IgD-negative memory B cell (primary cell): ENCODE data around the gene YJU2. TPM values are rescaled to one million over a fixed set of nuclear protein-coding genes. Genes with fewer than 3 reads are reported as not detected.
"Not testable (repeated sequence)": the region's sequence is repeated elsewhere in the genome, so short reads cannot be mapped to it uniquely, and the experiment has no call there.

Experiments used
- H3K27ac Mint-ChIP-seq, 3 donors: one replicate each; pipeline ENCODE4 v1.8.0; 2020 to 2022; ENCODE audit warnings: mild to moderate bottlenecking in 3 of 3, mixed read lengths in 3 of 3, moderate library complexity in 1 of 3
- H3K27me3 Mint-ChIP-seq: one replicate; pipeline ENCODE4 v1.8.0; 2021; ENCODE audit warnings: mixed read lengths
- H3K36me3 Mint-ChIP-seq: one replicate; pipeline ENCODE4 v1.8.0; 2020; ENCODE audit warnings: mild to moderate bottlenecking, mixed read lengths
- H3K4me1 Mint-ChIP-seq, 3 donors: one replicate each; pipeline ENCODE4 v1.8.0; 2020 to 2022; ENCODE audit warnings: mixed read lengths in 3 of 3, mild to moderate bottlenecking in 1 of 3
- H3K4me3 Mint-ChIP-seq, 4 donors: one replicate each; pipeline ENCODE4 v1.8.0; 2020 to 2022; ENCODE audit warnings: mild to moderate bottlenecking in 4 of 4, mixed read lengths in 4 of 4, moderate library complexity in 3 of 4
- H3K9me3 Mint-ChIP-seq, 3 donors: one replicate each; pipeline ENCODE4 v1.8.0; 2020 to 2021; ENCODE audit warnings: mixed read lengths in 3 of 3, mild to moderate bottlenecking in 1 of 3
- polyA plus RNA-seq: library from polyadenylated mRNA; unstranded; fragments of 300-500 nt; fragmentation: Illumina TruSeq; gene quantifications from one replicate; pipeline ENCODE4 v1.2.3, GENCODE V29; 2021

YJU2 gene
- polyA plus RNA-seq, 1 donor from 2014 or later, result 45.6 TPM

GRCh38 chr19:4234142-4234861 is 12.6 kb upstream of the YJU2 start:
- Mint-ChIP-seq H3K27ac (peak overlapping the region in 1 of 3 donors; percentile 27), H3K36me3 (no peaks in the 10 kb centered on the region), H3K9me3 (no peaks in the 10 kb centered on the region), H3K4me3 (no peak overlapping the region), H3K27me3 (peaks cover 6% of the 10 kb centered on the region), H3K4me1 (peaks cover 0 to 17% (median 10%) of the 10 kb centered on the region in 3 donors)

- no peaks in the 10 kb centered on the region for H3K36me3 Mint-ChIP-seq
- H3K27me3 Mint-ChIP-seq, result peaks cover 2% of the 10 kb centered on the region
- no peaks in the 10 kb centered on the region for H3K9me3 Mint-ChIP-seq
- peaks cover 0 to 12% (median 5%) of the 10 kb centered on the region in 3 donors for H3K4me1 Mint-ChIP-seq
- H3K27ac Mint-ChIP-seq, result peak overlapping the region in 1 of 3 donors; percentile 27
- no peak overlapping the region for H3K4me3 Mint-ChIP-seq
Observed at GRCh38 chr19:4234862-4235201, 12.0 kb upstream of the YJU2 start.

DNA sequence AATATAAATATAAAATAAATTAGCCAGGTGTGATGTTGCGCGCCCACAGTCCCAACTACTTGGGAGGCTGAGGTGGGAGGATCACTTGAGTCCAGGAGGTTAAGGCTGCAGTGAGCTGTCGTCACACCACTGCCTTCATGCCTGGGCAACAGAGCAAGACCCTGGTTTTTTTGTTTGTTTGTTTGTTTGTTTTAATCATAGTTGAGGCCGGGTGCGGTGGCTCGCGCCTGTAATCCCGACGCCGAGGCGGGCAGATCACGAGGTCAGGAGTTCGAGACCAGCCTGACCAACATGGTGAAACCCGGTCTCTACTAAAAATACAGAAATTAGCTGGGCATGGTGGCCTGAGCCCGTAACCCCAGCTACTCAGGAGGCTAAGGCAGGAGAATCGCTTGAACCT is 9.4 kb upstream of the YJU2 start:
- not testable (repeated sequence) for H3K4me3 Mint-ChIP-seq, H3K9me3 Mint-ChIP-seq, H3K27me3 Mint-ChIP-seq, H3K36me3 Mint-ChIP-seq, H3K27ac Mint-ChIP-seq
- peaks cover 4 to 12% (median 7%) of the 10 kb centered on the region in 3 donors for H3K4me1 Mint-ChIP-seq

GRCh38 chr19:4238831-4239230 is 8.0 kb upstream of the YJU2 start:
- H3K27me3 Mint-ChIP-seq, result no peaks in the 10 kb centered on the region

DNA sequence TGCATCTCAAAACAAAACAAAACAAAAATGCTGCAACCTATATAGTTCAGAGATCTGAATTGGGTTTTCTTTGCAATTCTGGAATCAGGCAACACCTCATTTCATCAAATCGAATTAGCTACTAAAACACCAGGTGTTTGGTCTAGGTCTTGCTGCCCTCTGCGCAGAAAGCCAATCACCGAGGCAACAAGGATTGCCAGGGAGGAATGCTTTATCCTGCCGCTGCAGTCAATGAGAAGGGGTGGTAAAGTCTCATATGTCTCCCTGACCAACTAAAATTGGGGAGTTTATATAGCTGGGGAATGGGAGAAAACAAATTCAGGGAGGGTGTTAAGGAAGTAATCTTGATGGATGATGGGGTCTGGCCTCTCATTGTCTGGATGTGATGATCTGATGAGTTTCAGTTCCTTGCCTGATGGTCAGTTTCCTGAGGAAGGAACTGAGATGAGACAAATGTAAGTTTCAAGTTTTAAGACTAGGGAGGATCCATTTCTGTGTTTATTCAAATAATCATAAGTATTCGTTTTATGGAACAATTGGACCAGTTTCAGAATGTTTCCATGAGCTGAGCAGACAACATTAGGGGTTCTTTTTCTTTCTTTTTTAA is 5.0 kb upstream of the YJU2 start:
- peak overlapping the region in 2 of 4 donors; percentile 7 to 18 for H3K4me3 Mint-ChIP-seq
- no peaks in the 10 kb centered on the region for H3K36me3 Mint-ChIP-seq
- H3K27ac Mint-ChIP-seq, result no peak overlapping the region
- peaks cover 7 to 11% (median 7%) of the 10 kb centered on the region in 3 donors for H3K4me1 Mint-ChIP-seq
- H3K27me3 Mint-ChIP-seq, result no peaks in the 10 kb centered on the region
- peaks cover 2 to 6% (median 5%) of the 10 kb centered on the region in 3 donors for H3K9me3 Mint-ChIP-seq

More at GRCh38 chr19:4238831-4239230, 8.0 kb upstream of the YJU2 start:
- peak overlapping the region in 2 of 3 donors; percentile 7 to 46 for H3K27ac Mint-ChIP-seq
- H3K4me3 Mint-ChIP-seq, result peak overlapping the region in 1 of 4 donors; percentile 17
- no peaks in the 10 kb centered on the region for H3K36me3 Mint-ChIP-seq
- peaks cover 2 to 6% (median 5%) of the 10 kb centered on the region in 3 donors for H3K9me3 Mint-ChIP-seq
- peaks cover 4 to 11% (median 7%) of the 10 kb centered on the region in 3 donors for H3K4me1 Mint-ChIP-seq

GRCh38 chr19:4245938-4246337 is 942 bp upstream of the YJU2 start:
- Mint-ChIP-seq H3K4me1 (peaks cover 7 to 14% (median 11%) of the 10 kb centered on the region in 3 donors), H3K4me3 (peak overlapping the region in 2 of 4 donors; percentile 88 to 98), H3K27ac (peak overlapping the region in 2 of 3 donors; percentile 92 to 100), H3K36me3 (peaks cover 12% of the 10 kb centered on the region)
- not testable (repeated sequence) for H3K27me3 Mint-ChIP-seq, H3K9me3 Mint-ChIP-seq

GRCh38 chr19:4256563-4256962 is 9.7 kb downstream of the YJU2 start:
- peaks cover 10% of the 10 kb centered on the region for H3K36me3 Mint-ChIP-seq
- H3K4me1 Mint-ChIP-seq, result peaks cover 0 to 5% (median 4%) of the 10 kb centered on the region in 3 donors
- H3K4me3 Mint-ChIP-seq, result no peak overlapping the region
- H3K9me3 Mint-ChIP-seq, result peaks cover 0 to 3% (median 2%) of the 10 kb centered on the region in 3 donors
- H3K27me3 Mint-ChIP-seq, result no peaks in the 10 kb centered on the region
- peak overlapping the region in 1 of 3 donors; percentile 10 for H3K27ac Mint-ChIP-seq

DNA sequence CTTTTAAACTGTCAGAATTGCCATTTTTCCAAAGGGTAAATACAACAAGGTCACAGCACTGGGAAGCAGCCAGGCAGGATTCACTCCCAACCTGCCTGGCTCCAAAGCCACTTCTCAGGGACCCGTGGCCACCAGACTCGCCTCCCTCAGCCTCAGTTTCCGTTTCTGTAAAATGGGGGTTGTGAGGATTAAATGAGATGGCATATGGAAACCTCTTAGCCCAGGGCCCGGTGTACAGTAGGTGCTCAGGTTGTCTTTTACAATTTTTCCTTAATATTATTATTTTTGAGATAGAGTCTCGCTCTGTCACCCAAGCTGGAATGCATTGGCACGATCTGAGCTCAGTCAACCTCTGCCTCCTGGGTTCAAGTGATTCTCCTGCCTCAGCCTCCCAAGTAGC is 10.1 kb downstream of the YJU2 start:
- Mint-ChIP-seq H3K27ac (no peak overlapping the region), H3K4me1 (peaks cover 0 to 5% (median 4%) of the 10 kb centered on the region in 3 donors), H3K4me3 (no peak overlapping the region), H3K27me3 (no peaks in the 10 kb centered on the region), H3K9me3 (peaks cover 0 to 3% (median 2%) of the 10 kb centered on the region in 3 donors), H3K36me3 (peaks cover 10% of the 10 kb centered on the region)

DNA sequence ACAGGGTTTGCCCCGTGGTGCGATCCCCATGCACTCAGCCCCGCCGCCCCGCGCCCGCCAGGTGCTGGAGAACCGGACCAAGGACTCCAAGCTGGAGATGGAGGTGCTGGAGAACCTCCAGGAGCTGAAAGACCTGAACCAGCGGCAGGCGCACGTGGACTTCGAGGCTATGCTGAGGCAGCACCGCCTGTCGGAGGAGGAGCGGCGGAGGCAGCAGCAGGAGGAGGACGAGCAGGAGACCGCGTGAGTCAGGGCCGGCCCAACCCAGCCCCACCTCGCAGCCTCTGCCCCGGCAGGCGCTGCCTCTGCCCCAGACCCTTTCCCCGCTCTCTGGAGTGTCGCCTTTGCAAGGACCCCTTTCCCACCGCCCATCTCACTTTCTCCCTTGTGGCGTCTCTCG is 11.3 kb downstream of the YJU2 start:
- Mint-ChIP-seq H3K9me3 (peaks cover 0 to 3% (median 2%) of the 10 kb centered on the region in 3 donors), H3K27me3 (no peaks in the 10 kb centered on the region), H3K4me3 (no peak overlapping the region), H3K4me1 (peaks cover 0 to 5% (median 4%) of the 10 kb centered on the region in 3 donors), H3K36me3 (peaks cover 7% of the 10 kb centered on the region), H3K27ac (no peak overlapping the region)

GRCh38 chr19:4260613-4261191 is 13.8 kb downstream of the YJU2 start:
- H3K9me3 Mint-ChIP-seq, result no peaks in the 10 kb centered on the region
- no peak overlapping the region for H3K4me3 Mint-ChIP-seq
- peak overlapping the region; percentile 5 to 52 (median 18) for H3K27ac Mint-ChIP-seq
- H3K36me3 Mint-ChIP-seq, result peaks cover 3% of the 10 kb centered on the region
- peaks cover 0 to 5% (median 4%) of the 10 kb centered on the region in 3 donors for H3K4me1 Mint-ChIP-seq
- H3K27me3 Mint-ChIP-seq, result no peaks in the 10 kb centered on the region

GRCh38 chr19:4264812-4265211 is 17.9 kb downstream of the YJU2 start:
- H3K27ac Mint-ChIP-seq, result peak overlapping the region; percentile 18 to 86 (median 39)
- no peaks in the 10 kb centered on the region for H3K27me3 Mint-ChIP-seq
- peaks cover 0 to 12% (median 4%) of the 10 kb centered on the region in 3 donors for H3K4me1 Mint-ChIP-seq
- peaks cover 3% of the 10 kb centered on the region for H3K36me3 Mint-ChIP-seq
- H3K4me3 Mint-ChIP-seq, result peak overlapping the region in 2 of 4 donors; percentile 17 to 33
- no peaks in the 10 kb centered on the region for H3K9me3 Mint-ChIP-seq

- H3K27me3 Mint-ChIP-seq, result no peaks in the 10 kb centered on the region
- H3K36me3 Mint-ChIP-seq, result peaks cover 5% of the 10 kb centered on the region
- no peaks in the 10 kb centered on the region for H3K9me3 Mint-ChIP-seq
- H3K27ac Mint-ChIP-seq, result peak overlapping the region in 2 of 3 donors; percentile 14 to 89
- H3K4me3 Mint-ChIP-seq, result no peak overlapping the region
- H3K4me1 Mint-ChIP-seq, result peaks cover 0 to 10% (median 0%) of the 10 kb centered on the region in 3 donors
Observed at GRCh38 chr19:4266253-4267000, 19.5 kb downstream of the YJU2 start.

- Mint-ChIP-seq H3K36me3 (peaks cover 5% of the 10 kb centered on the region), H3K9me3 (no peaks in the 10 kb centered on the region), H3K27ac (peak overlapping the region in 1 of 3 donors; percentile 40), H3K4me1 (peaks cover 0 to 10% (median 0%) of the 10 kb centered on the region in 3 donors), H3K4me3 (peak overlapping the region in 1 of 4 donors; percentile 60), H3K27me3 (no peaks in the 10 kb centered on the region)
Observed at GRCh38 chr19:4267101-4267900, 20.4 kb downstream of the YJU2 start.
